Retina (tissue), 1 donor: ENCODE results near the gene KMT2B.

ENCODE experiments used
- DNase-seq: peaks from one replicate; pipeline ENCODE4 v3.0.0-alpha.2; 2016

KMT2B gene

GRCh38 chr19:35727053-35727955 lies 9.5 kb downstream of the KMT2B start:
- no peak for DNase-seq

- DNase-seq = no peak
These were observed 10.3 kb downstream of the KMT2B start for GRCh38 chr19:35727956-35728706.

- DNase-seq = no peak
These were observed 11.2 kb downstream of the KMT2B start for GRCh38 chr19:35729021-35729420.

GRCh38 chr19:35729763-35730162 lies 12.0 kb downstream of the KMT2B start:
- no peak for DNase-seq

GRCh38 chr19:35730326-35730725 lies 12.5 kb downstream of the KMT2B start:
- no peak for DNase-seq

- DNase-seq = no peak
These were observed 13.6 kb downstream of the KMT2B start for GRCh38 chr19:35731353-35731752.

- no peak for DNase-seq
These were observed 14.1 kb downstream of the KMT2B start for GRCh38 chr19:35731779-35732405.

- no peak for DNase-seq
These were observed 14.9 kb downstream of the KMT2B start for GRCh38 chr19:35732540-35733179.

- no peak for DNase-seq
These were observed 15.7 kb downstream of the KMT2B start for GRCh38 chr19:35733180-35734125.

GRCh38 chr19:35734273-35734672 lies 16.5 kb downstream of the KMT2B start:
- DNase-seq = no peak

GRCh38 chr19:35734889-35735288 lies 17.1 kb downstream of the KMT2B start:
- DNase-seq = no peak

GRCh38 chr19:35736913-35737886 lies 19.4 kb downstream of the KMT2B start:
- DNase-seq = no peak

GRCh38 chr19:35738021-35738886 lies 20.5 kb downstream of the KMT2B start:
- no peak for DNase-seq

- DNase-seq = no peak
These were observed 21.1 kb downstream of the KMT2B start for GRCh38 chr19:35738887-35739229.

- DNase-seq = no peak
These were observed 21.7 kb downstream of the KMT2B start for GRCh38 chr19:35739275-35740107.

GRCh38 chr19:35740108-35740422 lies 22.3 kb downstream of the KMT2B start:
- no peak for DNase-seq

- DNase-seq = peak; percentile 98
These were observed 22.8 kb downstream of the KMT2B start for GRCh38 chr19:35740423-35741202.

GRCh38 chr19:35741203-35741515 lies 23.4 kb downstream of the KMT2B start:
- no peak for DNase-seq
